Stimulated activated CD8-positive, alpha-beta memory T cell treated with anti-CD3 and anti-CD28 coated beads, Interleukin-15, amount 100 ng/mL, for 1 hour (primary cell): ENCODE measurements around the gene FTO.

Source experiments
- DNase-seq: peaks from one replicate; pipeline ENCODE4 v3.0.0-alpha.2; 2020; ENCODE audit warnings: low read depth

The FTO gene

DNA sequence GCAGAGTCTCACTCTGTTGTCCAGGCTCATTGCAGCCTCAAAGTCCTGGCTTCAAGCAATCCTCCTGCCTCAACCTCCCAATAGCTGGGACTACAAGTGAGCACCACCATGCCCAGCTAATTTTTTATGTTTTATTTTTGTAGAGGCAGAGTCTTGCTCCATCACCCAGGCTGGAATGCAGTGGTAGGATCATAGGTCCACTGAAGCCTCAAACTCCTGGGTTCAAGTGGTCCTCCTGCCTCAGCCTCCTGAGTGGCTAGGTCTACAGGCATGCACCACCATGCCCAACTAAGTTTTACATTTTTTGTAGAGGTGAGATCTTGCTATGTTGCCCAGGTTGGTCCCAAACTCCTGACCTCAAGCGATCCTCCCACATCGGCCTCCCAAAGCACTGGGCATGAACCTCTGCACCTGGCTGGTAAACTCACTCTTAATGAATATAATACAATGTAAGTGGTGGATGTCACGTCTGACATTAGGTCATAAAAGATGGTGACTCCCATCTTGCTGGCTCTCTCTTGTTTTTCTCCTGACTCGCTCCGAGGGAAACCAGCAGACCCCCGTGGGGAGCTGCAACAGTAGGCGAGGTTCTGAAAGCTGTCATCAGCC is 456.4 kb downstream of the FTO start:
- no peak for DNase-seq

DNA sequence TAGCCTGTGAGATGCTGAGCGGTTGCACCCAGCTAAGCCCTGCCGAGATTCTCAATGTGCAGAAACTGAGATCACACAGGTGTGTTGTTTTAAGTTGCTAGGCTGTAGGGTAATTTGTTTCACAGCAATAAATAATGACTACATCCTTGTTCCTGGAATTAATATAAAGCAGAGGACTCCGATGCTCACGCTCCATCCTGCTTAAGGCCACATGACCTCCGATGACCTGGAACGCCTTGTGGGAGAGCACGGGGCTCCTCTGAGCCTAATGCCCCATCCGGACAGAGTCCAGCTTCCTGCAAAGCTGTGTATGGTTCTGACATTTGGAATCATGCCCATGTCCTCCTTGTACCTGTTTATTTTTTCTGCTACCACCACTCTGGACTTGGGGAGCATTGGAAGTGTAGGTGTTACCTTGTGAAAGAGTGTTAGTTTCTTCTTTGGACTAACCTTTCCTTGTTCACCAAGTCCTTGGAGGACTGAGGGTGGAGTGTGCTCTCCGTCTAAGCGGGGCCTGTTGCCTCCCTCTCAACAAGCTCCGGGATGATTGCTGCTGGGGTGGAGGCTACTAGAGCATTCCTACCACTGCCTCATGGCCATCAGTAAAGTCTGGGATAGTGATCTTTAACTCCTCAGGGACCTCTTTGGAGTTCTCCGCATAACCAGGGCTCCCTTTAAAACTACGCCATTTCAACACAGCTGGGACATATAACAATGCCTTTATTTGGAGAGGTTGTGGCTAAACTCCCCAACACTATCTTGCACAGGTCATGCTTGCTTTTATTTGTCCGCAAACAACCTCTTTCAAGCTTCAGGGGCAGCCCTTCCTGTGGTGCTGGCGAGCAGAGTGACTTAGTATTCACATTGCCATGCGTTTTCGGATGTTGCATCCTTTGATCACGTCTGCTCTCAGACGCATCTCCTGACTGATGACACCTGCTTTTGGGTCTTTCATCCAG is 457.3 kb downstream of the FTO start:
- DNase-seq: no peak

DNA sequence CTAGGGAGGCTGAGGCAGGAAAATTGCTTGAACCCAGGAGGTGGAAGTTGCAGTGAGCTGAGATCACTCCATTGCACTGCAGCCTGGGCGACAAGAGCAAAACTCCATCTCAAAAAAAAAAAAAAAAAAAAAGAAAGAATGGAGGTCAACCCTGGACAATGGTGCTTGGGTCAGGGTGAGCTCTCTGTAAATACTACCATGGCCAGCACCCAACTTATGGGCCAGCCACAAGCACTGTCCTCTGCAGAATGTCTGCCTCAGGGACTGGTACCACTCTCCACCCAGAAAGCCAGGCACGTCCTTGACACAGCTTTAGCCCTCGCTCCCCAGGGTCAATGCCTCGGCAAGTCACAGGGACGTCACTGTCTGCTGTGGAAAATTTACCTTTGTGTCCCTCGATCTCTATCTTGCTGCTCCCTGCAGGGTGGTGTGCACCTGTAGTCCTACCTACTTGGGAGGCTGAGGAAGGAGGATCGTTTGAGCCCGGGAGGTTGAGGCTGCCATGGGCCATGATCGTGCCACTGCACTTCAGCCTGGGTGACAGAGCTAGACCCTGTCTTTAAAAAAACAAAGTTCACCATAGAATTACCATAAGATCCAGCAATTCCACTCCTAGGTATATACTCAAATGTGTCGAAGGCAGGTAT is 459.4 kb downstream of the FTO start:
- DNase-seq: no peak

DNA sequence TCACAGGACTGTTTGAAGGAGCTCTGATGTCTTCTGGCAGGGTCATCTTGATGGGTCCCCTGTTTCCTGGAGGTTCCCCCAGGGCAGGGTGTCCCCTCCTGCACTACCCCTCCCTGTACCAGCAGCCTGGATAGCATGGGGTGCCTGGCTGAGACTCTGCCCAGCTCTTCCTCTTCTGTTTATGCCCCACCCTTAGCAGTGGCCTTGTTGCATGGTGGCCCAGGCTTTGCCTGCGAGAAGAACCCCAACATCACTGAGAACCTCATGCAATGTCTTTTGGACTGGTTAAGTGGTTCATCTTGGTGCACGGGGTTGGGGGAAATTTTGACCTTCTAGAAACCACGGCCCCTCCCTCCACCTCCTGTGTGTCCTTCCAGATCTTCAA is 460.8 kb downstream of the FTO start:
- DNase-seq: no peak

DNA sequence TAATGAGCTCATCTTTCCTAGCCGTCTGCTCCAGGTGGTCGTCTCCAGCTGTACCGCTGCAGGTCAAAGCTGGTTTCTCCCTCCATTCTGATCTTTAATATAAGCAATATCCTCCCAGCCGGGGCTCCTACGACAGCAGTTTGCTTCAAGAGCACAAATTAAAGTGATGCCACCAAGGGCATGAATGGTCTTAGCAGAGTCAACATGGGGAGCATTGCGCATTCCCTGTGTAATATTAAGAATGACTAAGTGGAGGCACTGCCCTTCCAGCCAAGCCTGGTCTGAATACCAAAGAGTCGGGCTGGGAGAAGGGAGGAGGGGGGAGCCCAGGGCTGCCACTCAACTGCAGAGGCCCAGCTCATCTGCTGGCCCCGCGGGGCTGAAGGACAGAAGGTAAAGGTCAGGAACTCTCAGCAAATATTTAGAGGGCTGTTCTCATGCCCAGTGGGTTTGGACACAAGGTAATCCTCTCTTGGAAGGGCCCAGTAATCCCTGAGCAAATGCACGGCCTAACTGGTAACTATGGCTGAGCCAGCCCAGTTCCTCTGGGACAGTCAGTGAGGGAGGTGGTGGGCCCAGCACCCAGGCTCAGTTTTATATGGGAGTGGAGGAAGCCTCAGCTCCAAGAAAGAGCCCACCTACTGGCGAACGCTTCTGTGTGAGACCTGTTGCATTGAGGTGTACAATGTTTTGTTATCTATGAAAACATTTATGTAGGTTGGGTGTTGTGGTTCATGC is 461.4 kb downstream of the FTO start:
- no peak for DNase-seq

DNA sequence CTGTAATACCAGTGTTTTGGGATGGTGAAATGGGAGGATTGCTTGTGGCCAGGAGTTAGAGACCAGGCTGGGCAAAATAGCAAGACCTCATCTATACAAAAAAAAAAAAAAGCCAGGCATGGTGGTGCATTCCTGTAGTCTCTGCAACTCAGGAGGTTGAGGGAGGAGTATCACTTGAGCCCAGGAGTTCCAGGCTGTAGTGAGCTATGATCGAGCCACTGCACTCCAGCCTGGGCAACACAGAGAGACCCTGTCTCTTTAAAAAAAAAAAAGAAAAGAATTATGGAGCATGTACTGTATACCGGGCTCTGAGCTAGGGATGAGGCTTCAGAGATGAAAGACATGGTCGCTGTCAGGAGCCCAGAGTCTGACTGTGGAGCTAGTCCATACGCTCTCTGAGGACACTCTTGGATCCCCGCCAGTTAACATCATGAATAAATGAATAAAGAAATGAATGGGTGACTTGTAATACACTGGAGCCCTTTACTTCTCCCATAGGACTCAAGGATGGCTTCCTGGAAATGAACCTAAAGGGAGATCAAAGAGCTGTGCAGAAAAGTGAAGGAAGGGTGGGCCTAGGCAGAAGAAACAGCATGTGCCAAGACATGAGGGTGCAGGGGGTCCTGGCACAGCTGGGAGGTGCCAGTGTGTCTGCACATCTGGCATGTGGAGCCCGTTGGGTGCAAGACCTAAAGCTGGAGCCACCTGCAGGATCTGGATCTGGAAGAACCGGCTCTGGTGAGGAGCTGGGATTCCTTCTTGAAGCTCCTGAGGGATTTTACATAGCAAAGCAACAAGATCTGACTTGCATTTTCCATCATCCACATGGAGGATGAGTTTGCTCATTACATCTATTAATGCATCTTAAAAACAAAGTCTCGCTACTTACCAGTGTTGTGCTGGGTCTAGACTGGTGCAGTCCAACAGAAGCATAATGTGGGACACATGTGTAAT is 462.2 kb downstream of the FTO start:
- DNase-seq: no peak

DNA sequence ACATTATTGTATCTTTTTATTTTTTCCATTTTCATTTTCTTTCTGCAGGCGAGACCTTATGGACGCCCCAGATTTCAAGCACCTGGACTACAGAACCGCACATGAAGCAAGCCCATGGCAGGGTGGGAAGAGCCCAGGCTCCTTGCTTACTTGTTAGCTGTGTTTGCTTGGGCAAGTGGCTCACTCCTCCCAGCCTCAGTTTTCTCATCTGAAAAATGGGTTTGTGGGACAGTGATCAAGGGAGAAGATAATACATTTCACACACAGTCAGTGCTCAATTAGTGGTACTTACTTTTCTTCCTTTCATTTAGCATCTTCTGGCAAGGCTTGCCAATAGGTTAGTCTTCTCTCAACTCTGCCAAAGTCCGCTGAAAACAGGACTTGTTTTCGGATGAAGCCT is 465.2 kb downstream of the FTO start:
- no peak for DNase-seq

DNA sequence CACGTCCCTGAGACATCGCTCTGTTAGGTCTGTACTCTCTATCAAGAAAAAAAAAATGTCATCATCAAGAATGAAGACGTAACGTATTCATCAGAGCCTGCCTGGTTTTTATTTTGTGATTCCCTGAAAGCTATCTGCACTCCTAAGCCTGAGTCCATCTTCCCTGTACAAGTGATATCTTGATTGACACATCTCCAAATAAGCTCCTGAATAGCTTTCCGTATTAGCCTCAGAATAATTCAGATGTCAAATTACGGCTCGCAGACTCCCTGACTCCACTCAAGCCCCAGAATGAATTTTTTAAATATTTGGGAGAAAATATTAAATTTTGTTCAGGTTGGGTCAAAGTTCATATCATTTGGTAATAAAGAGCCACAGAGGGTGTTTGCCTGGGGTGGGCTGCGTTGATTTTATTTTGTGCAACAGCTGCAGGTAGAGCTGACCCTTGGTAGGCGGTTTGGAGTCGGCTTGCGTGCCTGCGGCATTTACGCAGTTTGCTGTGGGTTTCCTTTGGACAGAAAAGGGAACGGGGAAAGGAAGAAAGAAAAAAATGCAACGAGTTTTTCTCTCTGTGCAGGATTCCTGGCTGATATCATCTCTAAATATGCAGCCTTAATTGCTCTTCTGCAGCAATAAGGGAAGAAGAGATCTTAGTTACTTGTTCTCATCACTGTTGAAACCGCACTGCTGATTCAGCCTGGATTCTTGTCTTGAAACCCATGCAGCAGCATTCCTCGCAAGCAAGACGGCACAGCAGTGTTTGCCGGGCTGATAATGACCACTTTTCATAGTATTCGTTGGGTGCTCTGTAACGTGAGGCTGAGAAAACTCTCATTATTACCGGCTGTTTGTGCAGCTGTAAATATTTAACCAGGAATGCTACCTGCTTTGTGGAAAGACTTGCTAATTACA is 467.9 kb downstream of the FTO start:
- DNase-seq: no peak

DNA sequence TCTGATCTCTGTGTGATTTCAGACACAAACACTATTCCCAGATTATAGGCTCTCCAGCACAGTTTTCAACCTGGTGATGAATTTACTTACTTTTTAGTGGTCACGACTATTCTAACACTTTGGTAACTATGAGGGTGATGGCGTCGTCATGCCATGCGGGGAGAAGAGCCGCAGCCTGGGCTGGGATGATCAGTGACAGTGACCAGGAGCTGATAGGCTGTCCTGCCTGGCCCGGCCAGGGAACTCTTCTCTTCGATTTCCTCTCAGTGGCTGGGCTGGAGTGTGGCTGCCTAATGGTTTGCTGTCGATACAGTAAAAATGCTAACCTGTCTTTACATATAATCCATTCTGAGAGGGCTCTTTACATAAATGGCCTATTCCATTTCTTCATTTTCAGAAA is 469.5 kb downstream of the FTO start:
- no peak for DNase-seq

DNA sequence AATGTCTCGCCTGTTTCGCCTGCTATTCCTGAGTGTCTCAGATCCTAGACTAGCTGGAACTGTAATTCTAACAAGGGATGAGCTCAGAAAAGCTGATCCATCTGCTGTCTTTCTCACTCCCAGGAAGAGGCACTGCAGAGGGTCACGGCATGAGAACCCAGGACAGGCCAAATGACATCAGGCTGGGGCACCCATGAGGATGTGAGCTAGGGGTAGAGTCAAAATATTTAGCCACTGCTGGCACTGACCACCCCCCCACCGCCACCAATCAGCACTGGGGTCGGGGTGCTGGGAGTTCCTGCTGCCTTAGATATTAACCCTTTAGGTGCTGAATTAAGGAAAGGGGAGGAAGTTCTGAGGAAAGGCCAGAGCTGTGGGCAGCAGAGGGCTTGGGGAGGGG is 470.2 kb downstream of the FTO start:
- no peak for DNase-seq

DNA sequence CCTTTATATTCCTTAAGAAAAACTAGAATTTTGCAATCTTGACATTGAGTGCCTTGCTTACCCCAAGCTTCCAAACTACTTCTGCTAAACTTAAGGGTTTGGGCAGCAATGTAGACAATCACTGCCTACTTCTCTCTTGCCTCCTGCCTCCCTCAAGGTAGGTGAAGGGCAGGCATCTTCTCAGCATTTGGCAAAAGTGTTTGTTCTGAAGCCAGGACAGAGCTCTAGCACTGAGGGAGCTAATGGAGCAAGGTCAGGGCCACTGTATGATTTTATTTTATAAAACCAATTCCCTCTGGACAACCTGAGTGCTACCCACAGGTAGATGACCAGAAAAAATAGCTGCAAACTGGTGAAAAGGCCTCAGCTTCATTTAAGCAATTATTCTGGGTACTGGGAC is 470.8 kb downstream of the FTO start:
- DNase-seq: no peak

DNA sequence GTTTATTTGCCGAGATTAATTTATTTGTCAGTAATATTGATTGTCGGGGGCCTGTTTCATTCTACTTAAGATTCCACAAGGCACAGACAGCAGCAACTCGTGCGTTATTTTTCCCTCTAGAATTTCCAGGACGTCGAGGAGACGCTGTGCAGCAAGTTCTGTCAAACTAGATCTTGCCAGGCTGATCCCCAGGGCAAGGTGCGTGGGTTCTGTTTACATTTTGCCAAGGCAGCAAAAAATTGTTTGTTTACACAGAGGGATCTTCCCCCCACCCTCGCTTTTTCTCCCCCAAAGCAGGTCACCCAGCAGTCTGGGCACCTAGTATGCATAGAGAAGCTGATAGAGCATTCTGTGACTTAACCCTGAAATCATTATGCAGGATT is 471.2 kb downstream of the FTO start:
- DNase-seq: no peak

DNA sequence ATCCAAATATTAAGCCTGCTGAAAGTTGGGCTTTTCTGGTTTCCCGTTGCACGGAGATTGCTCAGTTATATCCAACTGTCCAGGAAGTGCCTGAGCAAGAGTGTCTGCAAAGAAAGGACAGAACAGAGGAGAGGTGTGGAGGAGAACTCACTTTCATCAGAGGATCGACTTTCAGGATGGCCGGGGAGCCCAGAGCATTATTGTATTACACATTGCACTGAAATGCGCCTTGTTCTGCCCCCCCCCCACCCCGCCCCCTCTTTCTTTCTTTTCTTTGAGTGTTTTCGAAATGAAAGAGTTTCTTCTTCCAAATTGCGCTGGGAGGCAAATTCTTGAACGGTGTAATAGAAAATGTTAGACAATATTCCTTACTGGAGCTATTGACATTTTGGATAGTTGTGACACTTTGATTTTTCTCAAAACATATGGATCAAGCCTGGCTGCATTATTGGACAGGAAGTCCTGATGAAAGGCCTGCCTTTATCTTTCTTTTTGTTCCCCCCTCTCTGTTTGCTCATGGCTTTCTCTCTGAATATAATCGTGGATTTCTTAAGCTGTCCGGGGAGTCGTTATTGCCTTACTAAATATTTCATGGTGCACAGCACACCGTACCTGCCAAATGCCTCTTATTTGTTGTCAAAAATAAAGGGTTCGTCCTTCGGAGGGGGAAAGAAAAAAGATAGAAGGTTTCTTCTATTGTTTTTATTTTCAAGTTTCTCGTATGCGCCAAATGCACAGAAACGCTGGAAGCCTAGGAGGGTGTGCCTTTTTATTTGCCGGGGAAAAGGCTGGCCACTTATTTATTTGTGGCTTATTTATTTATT is 471.8 kb downstream of the FTO start:
- DNase-seq: no peak

DNA sequence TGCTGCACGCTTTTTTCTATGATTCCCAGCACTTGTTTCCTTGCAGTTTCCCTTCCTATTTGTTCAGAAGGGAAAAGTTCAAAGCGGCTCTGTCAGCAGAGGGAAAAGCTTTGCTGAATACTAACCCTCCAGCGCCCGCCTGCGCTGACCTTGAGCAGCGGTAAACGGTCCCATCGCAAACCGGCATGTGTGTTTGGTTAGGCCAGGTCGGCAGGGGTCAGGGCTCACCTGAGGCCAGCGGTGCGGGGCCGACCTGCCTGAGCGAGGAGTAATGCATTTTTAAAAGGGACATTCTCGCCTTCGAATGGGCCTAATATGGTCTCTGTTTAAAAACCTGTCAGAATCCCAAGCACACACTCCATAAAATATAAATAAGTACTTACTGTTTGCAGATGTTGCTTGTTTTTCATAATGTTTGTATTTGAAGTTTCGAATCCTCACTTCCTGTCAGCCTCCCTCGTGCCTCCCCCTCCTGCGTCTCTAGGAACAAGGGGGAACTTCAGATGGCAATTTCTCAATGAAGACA is 472.5 kb downstream of the FTO start:
- DNase-seq: no peak

DNA sequence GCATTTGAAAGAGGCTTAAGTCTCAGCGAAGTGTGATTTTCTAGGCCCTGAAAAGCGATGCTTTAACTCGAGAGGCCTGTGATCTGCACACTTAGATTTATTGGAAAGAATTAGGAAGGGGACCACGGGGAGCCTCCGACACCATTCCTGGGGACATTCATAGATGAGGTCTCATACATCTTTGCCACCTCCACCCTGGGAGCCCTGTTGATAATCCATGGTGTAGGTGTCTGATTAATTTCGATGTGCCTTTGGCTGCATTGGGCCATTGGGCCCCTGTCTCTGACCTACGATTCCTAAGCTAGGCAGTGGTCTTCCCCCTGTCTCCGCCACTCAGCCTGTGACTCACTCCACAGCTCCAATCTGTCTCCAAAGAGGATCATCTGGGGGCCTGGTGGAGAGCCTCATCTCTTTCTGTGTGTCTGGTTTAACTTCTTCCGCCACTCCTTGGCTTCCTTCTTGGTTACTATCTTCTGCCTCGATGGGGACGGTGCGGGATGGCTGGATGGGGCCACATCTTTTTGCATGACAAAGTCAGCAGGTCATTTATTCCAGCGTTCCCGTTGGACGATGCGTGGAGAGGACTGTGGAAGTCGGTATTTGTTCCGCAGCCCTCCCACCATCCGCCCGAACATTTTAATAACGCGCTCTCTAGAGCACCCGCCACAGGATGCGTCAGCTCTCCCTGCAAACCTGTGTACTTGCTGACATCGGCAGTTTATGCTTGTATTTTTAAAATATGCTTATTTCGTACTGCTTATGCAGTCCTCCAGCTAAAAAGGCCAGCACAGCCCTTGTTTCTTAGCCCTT is 473.3 kb downstream of the FTO start:
- no peak for DNase-seq

DNA sequence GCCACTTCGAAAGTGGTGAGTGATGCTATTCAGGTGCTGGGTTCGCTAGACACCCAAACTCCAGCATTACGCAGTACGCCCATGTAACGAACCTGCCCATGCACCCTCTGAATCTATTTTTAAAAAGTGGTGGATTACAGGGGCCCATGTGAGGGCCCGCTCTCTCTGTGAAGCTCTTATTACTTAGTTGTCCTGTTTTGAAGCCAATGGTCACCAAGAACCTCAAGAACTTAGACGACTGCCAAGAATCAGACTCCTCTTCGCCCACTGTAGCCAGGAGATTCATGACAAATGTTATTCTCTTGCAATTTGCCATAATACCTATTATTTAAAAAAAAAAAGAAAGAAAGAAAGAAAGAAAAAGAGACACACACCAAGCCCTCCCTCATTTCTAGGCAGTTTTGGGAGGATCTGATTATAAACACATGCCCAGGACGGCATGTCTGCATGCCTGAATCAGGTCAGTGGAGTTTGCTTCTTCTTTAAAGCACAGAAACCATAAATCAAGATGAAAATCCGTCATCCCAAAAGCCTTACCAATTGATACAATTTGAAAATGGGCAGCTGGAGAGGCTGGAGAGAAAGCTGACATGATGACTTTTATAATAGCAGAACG is 474.0 kb downstream of the FTO start:
- no peak for DNase-seq

DNA sequence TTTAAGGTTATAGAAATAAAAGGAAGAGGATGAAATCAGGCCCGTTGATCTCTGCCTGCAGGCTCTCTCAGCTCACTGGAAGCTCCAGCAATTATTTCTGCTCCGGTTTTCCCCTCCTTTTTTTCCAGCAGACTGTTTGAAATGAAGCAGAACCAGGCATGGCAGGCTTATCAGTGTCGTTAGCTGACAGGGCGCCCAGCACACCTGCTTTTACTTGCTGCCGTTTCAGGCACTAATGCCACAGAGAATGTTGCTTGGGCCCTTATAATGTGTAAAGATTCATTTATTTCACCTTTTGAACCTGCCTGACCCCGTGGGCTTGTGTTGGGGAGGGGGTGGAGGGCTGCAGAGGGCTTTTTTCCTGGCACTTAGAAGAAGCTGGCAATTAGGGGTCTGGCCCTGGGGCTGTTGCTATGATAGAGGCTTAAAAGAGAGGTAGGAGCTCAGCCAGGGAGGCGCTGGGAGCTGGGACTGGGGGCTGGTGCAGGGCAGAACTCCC is 474.6 kb downstream of the FTO start:
- no peak for DNase-seq
